ENCODE measurements around the gene NDC1. TPM values are rescaled to one million over a fixed set of nuclear protein-coding genes. Genes with fewer than 3 reads are reported as not detected.

NDC1 gene
- total RNA-seq, 1 donor from 2014 or later, result 12.3 TPM

DNA sequence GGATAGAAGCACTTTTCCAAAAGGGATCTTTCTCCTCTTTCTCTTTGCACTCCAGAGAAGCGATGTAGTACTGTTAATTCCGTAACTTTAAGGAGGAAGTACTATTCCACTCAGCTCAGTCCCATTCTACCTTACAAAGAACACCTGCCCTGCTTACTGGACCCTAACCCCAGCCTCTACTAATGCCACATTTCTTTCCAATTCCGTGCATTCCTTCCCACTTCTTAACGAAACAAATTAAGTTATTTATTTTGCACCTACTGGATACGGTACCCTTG, 511 bp downstream of the NDC1 start:
- H3K9me3 ChIP-seq, result no peaks in the 10 kb centered on the region
- no peaks in the 10 kb centered on the region for H3K36me3 ChIP-seq
- TF ChIP-seq POLR2AphosphoS5 (IDR thresholded peaks at IDR 0.05; ENCODE audit: insufficient read depth in 1 of 2, low read depth in 1 of 2) (no peak), POLR2A (IDR thresholded peaks at IDR 0.05) (no peak)
- TF ChIP-seq, protein P1, sequence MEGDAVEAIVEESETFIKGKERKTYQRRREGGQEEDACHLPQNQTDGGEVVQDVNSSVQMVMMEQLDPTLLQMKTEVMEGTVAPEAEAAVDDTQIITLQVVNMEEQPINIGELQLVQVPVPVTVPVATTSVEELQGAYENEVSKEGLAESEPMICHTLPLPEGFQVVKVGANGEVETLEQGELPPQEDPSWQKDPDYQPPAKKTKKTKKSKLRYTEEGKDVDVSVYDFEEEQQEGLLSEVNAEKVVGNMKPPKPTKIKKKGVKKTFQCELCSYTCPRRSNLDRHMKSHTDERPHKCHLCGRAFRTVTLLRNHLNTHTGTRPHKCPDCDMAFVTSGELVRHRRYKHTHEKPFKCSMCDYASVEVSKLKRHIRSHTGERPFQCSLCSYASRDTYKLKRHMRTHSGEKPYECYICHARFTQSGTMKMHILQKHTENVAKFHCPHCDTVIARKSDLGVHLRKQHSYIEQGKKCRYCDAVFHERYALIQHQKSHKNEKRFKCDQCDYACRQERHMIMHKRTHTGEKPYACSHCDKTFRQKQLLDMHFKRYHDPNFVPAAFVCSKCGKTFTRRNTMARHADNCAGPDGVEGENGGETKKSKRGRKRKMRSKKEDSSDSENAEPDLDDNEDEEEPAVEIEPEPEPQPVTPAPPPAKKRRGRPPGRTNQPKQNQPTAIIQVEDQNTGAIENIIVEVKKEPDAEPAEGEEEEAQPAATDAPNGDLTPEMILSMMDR (IDR thresholded peaks at IDR 0.05), result no peak
- peak overlapping the region; percentile 70 to 94 for H3K4me3 ChIP-seq
- no peaks in the 10 kb centered on the region for H3K27me3 ChIP-seq
- peaks cover 7% of the 10 kb centered on the region for H3K4me1 ChIP-seq
- DNase-seq (ENCODE audit: extremely low spot score in 2 of 2), result no peak
- H3K27ac ChIP-seq, result peak overlapping the region; percentile 87
- intact Hi-C loops (cut with DNase I), result no loop called here

DNA sequence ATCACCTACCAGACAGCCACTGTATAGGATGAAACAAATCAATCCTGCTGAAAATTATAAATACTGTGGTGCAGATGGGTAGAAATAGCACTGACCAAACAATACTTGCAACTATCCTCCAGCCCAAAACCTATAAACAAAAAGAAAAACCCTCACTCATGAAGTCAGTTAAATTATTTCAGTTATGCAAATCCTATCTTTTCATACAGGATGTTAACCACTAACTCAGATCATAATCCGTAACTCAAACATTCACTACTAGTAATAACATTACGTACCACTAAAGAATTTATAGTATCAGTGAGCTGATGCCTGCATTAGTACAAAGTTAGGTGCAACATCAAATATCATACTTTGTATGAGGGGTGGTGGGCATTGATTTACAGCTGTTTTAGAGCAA, 2.6 kb downstream of the NDC1 start:
- Histone ChIP-seq H3K27me3 (no peaks in the 10 kb centered on the region), H3K9me3 (no peaks in the 10 kb centered on the region), H3K4me3 (no peak overlapping the region), H3K4me1 (peaks cover 7% of the 10 kb centered on the region), H3K27ac (no peak overlapping the region), H3K36me3 (no peaks in the 10 kb centered on the region)
- TF ChIP-seq POLR2A (IDR thresholded peaks at IDR 0.05) (no peak), POLR2AphosphoS5 (IDR thresholded peaks at IDR 0.05; ENCODE audit: insufficient read depth in 1 of 2, low read depth in 1 of 2) (no peak)
- TF ChIP-seq, protein P1 (IDR thresholded peaks at IDR 0.05), result no peak
- intact Hi-C loops (cut with DNase I), result no loop called here
- no peak for DNase-seq (ENCODE audit: extremely low spot score in 2 of 2)

- no peaks in the 10 kb centered on the region for H3K27me3 ChIP-seq
- H3K4me3 ChIP-seq, result no peak overlapping the region
- no peak overlapping the region for H3K27ac ChIP-seq
- no peaks in the 10 kb centered on the region for H3K9me3 ChIP-seq
- H3K36me3 ChIP-seq, result no peaks in the 10 kb centered on the region
- intact Hi-C loops (cut with DNase I), result no loop called here
- TF ChIP-seq POLR2AphosphoS5 (IDR thresholded peaks at IDR 0.05; ENCODE audit: insufficient read depth in 1 of 2, low read depth in 1 of 2) (no peak), POLR2A (IDR thresholded peaks at IDR 0.05) (no peak)
- TF ChIP-seq, protein P1 (IDR thresholded peaks at IDR 0.05), result no peak
- DNase-seq (ENCODE audit: extremely low spot score in 2 of 2), result no peak
- H3K4me1 ChIP-seq, result peaks cover 7% of the 10 kb centered on the region
Measured at GRCh38 chr1:53834776-53835175, 3.3 kb downstream of the NDC1 start.

- H3K4me1 ChIP-seq, result peaks cover 7% of the 10 kb centered on the region
- no peak for DNase-seq (ENCODE audit: extremely low spot score in 2 of 2)
- TF ChIP-seq POLR2A (IDR thresholded peaks at IDR 0.05) (no peak), POLR2AphosphoS5 (IDR thresholded peaks at IDR 0.05; ENCODE audit: insufficient read depth in 1 of 2, low read depth in 1 of 2) (no peak)
- TF ChIP-seq, protein P1 (IDR thresholded peaks at IDR 0.05), result no peak
- intact Hi-C loops (cut with DNase I), result no loop called here
- H3K27ac ChIP-seq, result no peak overlapping the region
- no peaks in the 10 kb centered on the region for H3K36me3 ChIP-seq
- H3K27me3 ChIP-seq, result no peaks in the 10 kb centered on the region
- H3K9me3 ChIP-seq, result no peaks in the 10 kb centered on the region
- H3K4me3 ChIP-seq, result no peak overlapping the region
Measured at GRCh38 chr1:53833393-53833792, 4.7 kb downstream of the NDC1 start.

DNA sequence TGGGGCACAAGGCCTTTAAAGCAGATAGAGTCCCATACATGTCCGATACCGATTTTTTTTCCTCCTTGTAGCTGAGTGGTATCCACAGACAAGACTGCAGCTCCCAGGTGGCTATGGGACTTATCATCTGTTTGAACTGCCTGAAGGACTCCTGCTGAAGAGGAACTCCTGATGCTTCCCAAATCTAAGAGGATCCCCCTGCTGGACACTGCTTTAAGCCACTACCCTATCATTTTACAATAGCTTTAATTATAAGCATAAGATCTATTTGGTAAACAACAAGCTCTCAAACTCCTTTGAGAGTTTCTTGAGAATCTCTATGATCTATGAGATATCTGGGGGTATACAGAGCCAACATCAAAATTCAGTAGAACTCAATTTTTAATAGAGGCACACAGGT, 11.7 kb downstream of the NDC1 start:
- intact Hi-C loops (cut with DNase I), result no loop called here
- Histone ChIP-seq H3K4me3 (no peak overlapping the region), H3K36me3 (peaks cover 0 to 13% of the 10 kb centered on the region in 2 donors), H3K27me3 (no peaks in the 10 kb centered on the region), H3K9me3 (no peaks in the 10 kb centered on the region), H3K27ac (no peak overlapping the region), H3K4me1 (no peaks in the 10 kb centered on the region)
- TF ChIP-seq POLR2A (IDR thresholded peaks at IDR 0.05), result no peak
- no peak for TF ChIP-seq POLR2AphosphoS5 (IDR thresholded peaks at IDR 0.05; ENCODE audit: insufficient read depth in 1 of 2, low read depth in 1 of 2)
- TF ChIP-seq, protein P1 (IDR thresholded peaks at IDR 0.05), result no peak
- DNase-seq (ENCODE audit: extremely low spot score in 2 of 2), result no peak
